Measurements from ENCODE around the gene APOC1. TPM values are rescaled to one million over a fixed set of nuclear protein-coding genes. Genes with fewer than 3 reads are reported as not detected.
A peak's percentile ranks its signal among the peaks of the same experiment; 100 is the strongest.

The APOC1 gene
- polyA plus RNA-seq, 4 donors = 8.7 to 25.0 (median 9.9) TPM

- DNase-seq (ENCODE audit: low read depth in 4 of 4, low spot score in 3 of 4) = peak in 1 of 4 donors; percentile 11
Measured at GRCh38 chr19:44954278-44954648, 39.9 kb downstream of the APOC1 start.

- peak; percentile 93 to 98 (median 94) for DNase-seq (ENCODE audit: low read depth in 4 of 4, low spot score in 3 of 4)
Measured at GRCh38 chr19:44954649-44955504, 40.5 kb downstream of the APOC1 start, which contains the start of gene CLPTM1. CLPTM1 (plus strand) TSS chr19:44955380; CDS start chr19:44955396, 16 bp downstream.

GRCh38 chr19:44955505-44956439, 41.4 kb downstream of the APOC1 start:
- no peak for DNase-seq (ENCODE audit: low read depth in 4 of 4, low spot score in 3 of 4)

- no peak for DNase-seq (ENCODE audit: low read depth in 4 of 4, low spot score in 3 of 4)
Measured at GRCh38 chr19:44957526-44957925, 43.1 kb downstream of the APOC1 start.

- no peak for DNase-seq (ENCODE audit: low read depth in 4 of 4, low spot score in 3 of 4)
Measured at GRCh38 chr19:44958090-44958489, 43.7 kb downstream of the APOC1 start.

- no peak for DNase-seq (ENCODE audit: low read depth in 4 of 4, low spot score in 3 of 4)
Measured at GRCh38 chr19:44959691-44960090, 45.3 kb downstream of the APOC1 start.

GRCh38 chr19:44960906-44961728, 46.7 kb downstream of the APOC1 start:
- DNase-seq (ENCODE audit: low read depth in 4 of 4, low spot score in 3 of 4) = no peak

GRCh38 chr19:44961821-44962220, 47.4 kb downstream of the APOC1 start:
- DNase-seq (ENCODE audit: low read depth in 4 of 4, low spot score in 3 of 4) = no peak

- DNase-seq (ENCODE audit: low read depth in 4 of 4, low spot score in 3 of 4) = no peak
Measured at GRCh38 chr19:44968118-44968517, 53.7 kb downstream of the APOC1 start.

- DNase-seq (ENCODE audit: low read depth in 4 of 4, low spot score in 3 of 4) = no peak
Measured at GRCh38 chr19:44968670-44969069, 54.3 kb downstream of the APOC1 start.

Other genes starting within 250 kb of the APOC1 start
- 10 to 100 TPM in 2 of 4 donors, 1 to 10 TPM in 2; 9.0 to 27.2 (median 14.3) TPM for gene CEACAM19, start 243.1 kb upstream of the APOC1 start, polyA plus RNA-seq (ENCODE audit: insufficient read length in 4 of 4)
- not detected for gene CEACAM16, start 215.5 kb upstream of the APOC1 start, polyA plus RNA-seq (ENCODE audit: insufficient read length in 4 of 4)
- 10 to 100 TPM in 2 of 4 donors, 1 to 10 TPM in 2; 5.5 to 16.5 (median 8.8) TPM for gene BCL3, start 165.9 kb upstream of the APOC1 start, polyA plus RNA-seq (ENCODE audit: insufficient read length in 4 of 4)
- 1 to 10 TPM in 3 of 4 donors, under 1 TPM in 1; 0.25 to 7.9 (median 6.0) TPM for gene CBLC, start 136.7 kb upstream of the APOC1 start, polyA plus RNA-seq (ENCODE audit: insufficient read length in 4 of 4)
- 100 to 1,000 TPM in 3 of 4 donors, 10 to 100 TPM in 1; 71.5 to 730 (median 500) TPM for gene BCAM, start 105.5 kb upstream of the APOC1 start, polyA plus RNA-seq (ENCODE audit: insufficient read length in 4 of 4)
- 100 to 1,000 TPM in 3 of 4 donors, 10 to 100 TPM in 1; 74.3 to 165 (median 151) TPM for gene NECTIN2, start 68.3 kb upstream of the APOC1 start, polyA plus RNA-seq (ENCODE audit: insufficient read length in 4 of 4)
- 10 to 100 TPM; 27.3 to 53.4 (median 43.9) TPM for gene TOMM40, start 23.4 kb upstream of the APOC1 start, polyA plus RNA-seq (ENCODE audit: insufficient read length in 4 of 4)
- 100 to 1,000 TPM in 3 of 4 donors, 10 to 100 TPM in 1; 51.2 to 397 (median 259) TPM for gene APOE, start 8.8 kb upstream of the APOC1 start, polyA plus RNA-seq (ENCODE audit: insufficient read length in 4 of 4)
- not detected for gene APOC4, start 27.6 kb downstream of the APOC1 start, polyA plus RNA-seq (ENCODE audit: insufficient read length in 4 of 4)
- 10 to 100 TPM in 2 of 4 donors, 1 to 10 TPM in 2; 4.3 to 12.8 (median 8.8) TPM for gene APOC2, start 31.4 kb downstream of the APOC1 start, polyA plus RNA-seq (ENCODE audit: insufficient read length in 4 of 4)
- 100 to 1,000 TPM in 2 of 4 donors, 10 to 100 TPM in 2; 70.4 to 125 (median 103) TPM for gene CLPTM1, start 40.8 kb downstream of the APOC1 start, polyA plus RNA-seq (ENCODE audit: insufficient read length in 4 of 4)
- 1 to 10 TPM; 4.4 to 6.6 (median 5.5) TPM for gene RELB, start 86.9 kb downstream of the APOC1 start, polyA plus RNA-seq (ENCODE audit: insufficient read length in 4 of 4)
- gene CLASRP, start 124.4 kb downstream of the APOC1 start, polyA plus RNA-seq (ENCODE audit: insufficient read length in 4 of 4) = 10 to 100 TPM; 55.9 to 94.2 (median 64.6) TPM
- 1 to 10 TPM in 1 of 4 donors, under 1 TPM in 3; 0.45 to 2.5 (median 0.76) TPM for gene ZNF296, start 161.9 kb downstream of the APOC1 start, polyA plus RNA-seq (ENCODE audit: insufficient read length in 4 of 4)
- 10 to 100 TPM; 16.6 to 27.3 (median 22.5) TPM for gene GEMIN7, start 164.7 kb downstream of the APOC1 start, polyA plus RNA-seq (ENCODE audit: insufficient read length in 4 of 4)
- 10 to 100 TPM; 15.2 to 38.9 (median 26.5) TPM for gene PPP1R37, start 178.6 kb downstream of the APOC1 start, polyA plus RNA-seq (ENCODE audit: insufficient read length in 4 of 4)
- under 1 TPM; 0.06 to 0.21 (median 0.13) TPM for gene NKPD1, start 246.4 kb downstream of the APOC1 start, polyA plus RNA-seq (ENCODE audit: insufficient read length in 4 of 4)

Measured in left renal pelvis (tissue), 4 donors.